Measurements from ENCODE around the gene NOS1AP.

The NOS1AP gene

GRCh38 chr1:162091681-162092524 is 22.4 kb downstream of the NOS1AP start:
- DNase-seq = no peak

- DNase-seq = no peak
Observed at GRCh38 chr1:162093095-162093494, 23.6 kb downstream of the NOS1AP start.

DNA sequence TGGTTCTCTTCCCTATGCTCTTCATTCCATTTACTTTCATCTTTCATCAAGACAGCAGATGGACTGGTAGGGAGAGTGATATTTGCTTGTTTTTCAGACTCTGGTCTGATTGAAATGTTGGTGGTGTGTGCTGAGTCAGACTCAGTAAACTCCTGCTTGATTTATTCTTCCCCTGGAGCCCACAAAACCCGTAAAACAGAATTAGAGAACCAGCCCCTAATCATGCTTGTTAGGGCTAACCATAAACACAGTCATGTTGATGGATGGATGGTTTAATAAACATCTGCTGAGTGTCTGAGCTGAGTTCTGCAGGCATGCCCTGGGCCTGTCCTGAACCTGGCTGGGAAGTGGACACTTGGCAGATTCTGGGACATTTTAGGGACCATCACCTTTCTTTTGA is 24.8 kb downstream of the NOS1AP start:
- DNase-seq = no peak

GRCh38 chr1:162094723-162095122 is 25.2 kb downstream of the NOS1AP start:
- DNase-seq = no peak

GRCh38 chr1:162107911-162108310 is 38.4 kb downstream of the NOS1AP start:
- DNase-seq = no peak

GRCh38 chr1:162108426-162108825 is 38.9 kb downstream of the NOS1AP start:
- no peak for DNase-seq

GRCh38 chr1:162110910-162111309 is 41.4 kb downstream of the NOS1AP start:
- DNase-seq = no peak

GRCh38 chr1:162111572-162111971 is 42.1 kb downstream of the NOS1AP start:
- no peak for DNase-seq

GRCh38 chr1:162113419-162113818 is 43.9 kb downstream of the NOS1AP start:
- no peak for DNase-seq

GRCh38 chr1:162117039-162117774 is 47.7 kb downstream of the NOS1AP start:
- no peak for DNase-seq

- DNase-seq = no peak
Observed at GRCh38 chr1:162118063-162118462, 48.6 kb downstream of the NOS1AP start.

DNA sequence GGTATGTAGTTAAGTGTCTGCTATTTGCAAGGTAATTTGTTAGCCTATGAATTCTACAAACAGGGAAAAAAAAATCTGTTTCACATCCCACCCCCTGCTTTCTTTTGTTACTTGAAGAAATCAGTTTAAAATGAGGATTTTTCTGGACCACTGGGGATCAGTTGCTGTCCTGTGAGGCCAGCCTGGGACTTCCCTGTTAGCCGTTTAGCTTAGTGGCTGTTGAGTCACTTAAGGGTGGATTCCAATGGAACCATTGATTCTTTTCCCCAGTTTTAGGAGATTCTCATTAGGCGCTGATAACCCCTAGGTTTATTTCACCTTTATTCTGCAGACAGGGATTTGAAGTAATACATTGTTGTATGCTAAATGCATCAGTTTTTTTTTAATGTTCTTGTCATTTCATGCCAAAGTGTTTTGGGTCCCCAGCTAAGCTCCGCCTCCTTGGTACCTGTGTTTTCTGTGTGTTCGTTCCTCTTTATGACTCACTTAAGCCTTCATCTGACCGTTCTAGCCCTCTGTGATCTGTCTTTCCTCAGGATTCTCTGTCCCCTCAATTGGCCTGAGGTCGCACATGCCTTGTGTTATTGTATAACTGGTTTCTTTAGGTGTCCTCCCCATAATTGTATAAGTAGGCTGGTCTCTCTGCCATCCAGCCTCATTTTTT is 59.3 kb downstream of the NOS1AP start:
- DNase-seq = no peak

- no peak for DNase-seq
Observed at GRCh38 chr1:162130308-162130707, 60.8 kb downstream of the NOS1AP start.

GRCh38 chr1:162131400-162132321 is 62.2 kb downstream of the NOS1AP start:
- no peak for DNase-seq

- no peak for DNase-seq
Observed at GRCh38 chr1:162133566-162133965, 64.1 kb downstream of the NOS1AP start.

GRCh38 chr1:162134646-162135045 is 65.2 kb downstream of the NOS1AP start:
- no peak for DNase-seq

DNA sequence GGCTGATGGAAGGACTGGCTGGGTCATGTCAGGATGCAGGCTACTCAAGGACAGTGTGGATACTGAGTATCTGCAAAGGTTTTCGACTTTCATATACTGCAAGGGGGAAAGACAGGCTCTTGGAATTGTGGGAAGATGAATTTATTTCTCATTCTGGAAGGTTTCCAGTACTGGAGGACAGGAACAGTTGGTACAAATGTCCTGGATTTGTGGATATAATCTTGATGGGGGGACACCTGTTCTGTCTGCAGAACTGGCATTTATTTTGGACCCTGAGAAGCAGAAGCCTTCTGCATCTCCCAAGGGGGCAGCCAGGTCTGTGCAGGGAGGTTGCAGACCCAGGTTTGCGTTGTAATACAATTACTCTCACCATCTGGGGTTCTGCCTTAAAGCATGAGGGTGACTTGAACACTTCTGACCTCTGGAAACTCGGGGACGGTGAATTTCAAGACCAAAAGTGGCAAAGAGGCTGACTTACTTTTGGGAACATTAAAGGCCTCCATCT is 65.8 kb downstream of the NOS1AP start:
- no peak for DNase-seq

- no peak for DNase-seq
Observed at GRCh38 chr1:162136760-162137159, 67.3 kb downstream of the NOS1AP start.

DNA sequence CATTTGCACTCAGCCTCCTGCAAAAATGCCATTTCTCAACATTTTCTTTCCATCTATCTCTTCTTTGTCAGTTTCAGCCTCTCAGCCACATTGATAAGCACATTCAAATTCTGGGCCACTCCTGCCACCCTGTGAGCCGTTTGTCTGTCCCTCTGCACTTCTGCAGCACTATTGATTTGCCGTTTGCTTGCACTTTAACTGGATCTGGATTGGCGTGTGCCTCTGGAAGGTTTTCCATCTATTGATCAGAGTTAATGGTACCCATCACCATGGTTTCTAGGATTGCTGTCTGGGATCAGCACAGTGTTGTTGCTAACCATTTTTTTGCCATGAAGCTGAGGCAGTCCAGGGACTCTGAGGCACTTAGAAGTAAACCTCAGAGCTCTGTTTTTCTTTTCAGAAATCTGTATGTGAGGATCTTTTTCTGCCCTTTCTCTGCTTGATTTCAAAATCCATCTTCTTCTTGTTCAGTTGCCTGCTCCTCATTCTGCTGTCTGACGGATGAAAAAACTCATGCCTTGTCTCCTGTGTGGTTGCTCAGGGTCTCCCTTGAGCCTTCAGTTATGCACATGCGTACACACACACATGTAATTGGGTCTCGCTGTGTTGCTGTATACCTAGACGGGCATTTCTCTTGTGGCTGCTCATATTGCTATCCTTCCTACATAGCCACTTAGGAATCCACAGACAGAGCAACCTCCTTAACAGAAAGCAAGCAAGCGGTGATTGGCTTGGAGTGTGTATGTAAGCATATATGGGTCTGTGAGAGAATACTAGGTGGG is 67.9 kb downstream of the NOS1AP start:
- no peak for DNase-seq

DNA sequence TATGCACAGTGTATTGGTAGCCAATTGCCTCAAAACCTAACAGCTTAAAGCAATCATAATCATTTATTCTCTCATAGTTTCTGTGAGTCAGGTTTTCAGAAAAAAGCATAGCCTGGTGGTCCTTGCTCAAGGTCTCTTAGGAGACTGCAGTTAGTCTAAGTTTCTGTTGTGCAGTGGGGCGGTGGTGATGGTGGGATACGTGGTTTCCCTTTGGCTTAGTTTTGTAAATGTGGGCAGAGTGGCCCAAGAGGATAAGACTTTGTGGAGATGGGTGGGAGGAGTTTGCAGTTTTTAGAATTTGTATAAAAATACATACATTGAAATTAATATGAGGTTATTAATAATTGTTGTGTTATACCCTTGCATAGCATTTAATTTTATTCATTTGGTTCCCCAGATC is 68.6 kb downstream of the NOS1AP start:
- no peak for DNase-seq

DNA sequence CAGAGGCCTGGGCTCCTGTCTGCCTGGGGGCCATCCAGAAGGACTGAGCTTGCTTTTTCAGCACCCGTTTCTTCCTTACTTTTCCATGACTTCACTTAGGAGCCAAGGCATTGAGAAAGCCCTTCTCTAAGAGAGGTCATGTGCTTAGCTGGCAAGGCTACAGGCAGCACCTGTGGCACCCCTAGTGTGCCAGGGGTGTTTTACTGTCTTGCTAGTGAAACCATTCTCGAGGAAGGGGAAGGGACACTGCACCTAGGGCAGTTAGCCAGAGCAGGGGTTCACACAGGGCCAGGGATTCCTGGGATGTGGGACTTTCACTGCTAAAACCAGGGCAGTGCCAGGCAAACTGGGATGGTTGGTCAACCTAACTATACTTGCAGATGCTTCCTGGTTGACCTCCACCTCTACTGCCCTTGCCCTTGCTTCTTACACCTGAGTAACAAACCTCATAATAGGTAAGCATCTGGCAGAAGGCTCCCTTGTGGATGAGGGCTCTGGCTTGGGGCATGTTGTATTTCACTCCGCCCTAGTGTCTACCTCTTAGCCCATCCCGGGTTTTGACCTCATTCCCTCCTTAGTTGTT is 69.2 kb downstream of the NOS1AP start:
- DNase-seq = no peak
